Occipital lobe (tissue), 2 donors: ENCODE data around the gene LRRC4C. TPM values are rescaled to one million over a fixed set of nuclear protein-coding genes. Genes with fewer than 3 reads are reported as not detected.
"Not testable (repeated sequence)": the region's sequence is repeated elsewhere in the genome, so short reads cannot be mapped to it uniquely, and the experiment has no call there.

Experiments used
- DNase-seq: peaks from one replicate; lab custom pipeline; 2025; lab: John Stamatoyannopoulos, UW
- total RNA-seq: library from RNA; depleted of rRNA; stranded (reverse); fragments of >200 nt; gene quantifications from one replicate; pipeline ENCODE4 v1.2.3, GENCODE V29; 2014

The LRRC4C gene
- total RNA-seq, 1 donor from 2014 or later = 90.6 TPM

DNA sequence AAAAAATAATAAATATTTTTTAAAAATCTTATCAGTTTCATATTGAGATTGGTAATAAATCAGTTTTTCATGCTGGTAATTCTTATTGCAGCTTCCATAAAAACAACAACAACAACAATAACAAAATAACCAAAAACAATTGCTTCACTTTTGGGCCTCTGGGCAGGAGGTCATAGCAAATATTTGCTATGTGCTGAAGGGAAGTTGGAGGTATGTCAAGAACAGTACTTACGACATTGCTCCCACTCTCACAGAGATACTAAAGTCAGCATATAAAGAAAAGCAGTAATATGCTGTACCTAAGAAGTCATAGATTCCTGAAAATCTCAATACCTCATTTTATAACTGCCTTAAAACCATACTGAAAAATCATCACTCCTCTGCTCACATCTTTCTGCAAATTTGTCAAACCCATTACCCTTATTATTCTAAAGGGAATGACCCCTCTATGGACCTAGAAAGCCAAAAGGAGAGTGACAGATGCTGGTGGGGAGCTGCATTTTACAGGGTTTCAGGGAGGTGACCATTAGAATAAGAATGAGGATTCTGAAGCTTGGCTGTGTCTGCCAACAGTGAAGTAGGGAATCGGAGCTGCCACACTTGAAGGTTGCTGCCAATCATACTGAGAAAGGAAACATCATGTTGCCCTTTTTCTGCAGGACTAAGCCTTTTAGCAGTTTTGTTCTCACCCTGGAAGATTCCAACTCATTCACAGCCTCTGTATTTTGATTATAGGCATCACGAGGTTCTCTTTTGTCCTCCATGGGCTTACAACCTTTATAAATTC is 742.9 kb downstream of the LRRC4C start:
- DNase-seq = no peak

DNA sequence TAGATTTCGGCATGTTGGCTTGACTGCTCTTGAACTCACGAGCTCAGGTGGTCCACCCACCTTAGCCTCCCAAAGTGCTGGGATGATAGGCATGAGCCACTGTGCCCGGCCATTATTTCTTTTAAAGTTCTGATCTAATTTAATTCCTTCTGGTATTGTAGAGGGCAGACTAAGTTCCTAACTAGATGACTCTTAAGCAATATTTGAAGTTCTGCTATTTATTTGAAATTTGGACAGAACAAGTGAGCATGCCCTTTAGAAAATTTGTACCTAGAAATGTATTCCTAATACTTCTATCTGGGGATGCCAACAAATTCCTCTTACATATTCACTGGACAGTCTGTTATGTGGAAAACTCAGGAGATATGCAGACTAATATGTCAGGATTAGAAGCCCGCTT is 746.4 kb downstream of the LRRC4C start:
- DNase-seq = no peak

DNA sequence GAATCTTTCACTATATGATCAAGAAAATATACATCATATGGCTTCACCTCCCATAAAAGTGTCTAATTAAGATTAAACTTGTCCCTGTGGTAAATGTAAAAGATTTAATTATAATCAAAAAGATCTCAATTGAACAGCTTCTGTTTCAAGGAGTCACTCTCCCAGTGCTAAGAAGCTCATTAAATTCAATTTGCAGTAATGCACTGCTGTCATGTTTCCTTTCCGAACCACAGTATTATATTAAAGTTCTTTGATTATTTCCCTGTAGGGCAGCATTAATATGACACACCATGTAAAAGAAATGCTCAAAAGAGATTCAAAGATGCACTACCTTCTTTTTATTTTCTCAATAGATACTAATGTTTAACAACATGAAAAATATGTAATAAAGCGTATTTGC is 758.4 kb downstream of the LRRC4C start:
- DNase-seq = no peak

DNA sequence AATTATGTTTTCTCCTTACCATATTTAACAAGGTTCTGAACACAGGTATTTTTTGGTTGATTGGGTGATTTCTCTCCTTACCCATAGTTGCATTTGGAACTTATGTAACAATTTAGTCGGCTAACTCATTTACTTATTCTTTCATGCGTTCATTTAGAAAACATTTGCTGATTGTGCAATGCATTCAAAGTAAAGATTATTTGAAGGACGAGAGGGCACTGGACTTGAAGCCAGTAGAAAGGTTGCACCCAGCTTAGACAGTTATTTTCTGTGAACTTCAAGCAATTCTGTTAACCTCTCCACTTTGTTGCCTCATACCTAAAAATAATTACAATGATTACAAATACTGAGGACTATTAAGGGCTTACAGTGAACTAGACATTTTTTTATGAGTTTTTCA is 769.6 kb downstream of the LRRC4C start:
- no peak for DNase-seq

DNA sequence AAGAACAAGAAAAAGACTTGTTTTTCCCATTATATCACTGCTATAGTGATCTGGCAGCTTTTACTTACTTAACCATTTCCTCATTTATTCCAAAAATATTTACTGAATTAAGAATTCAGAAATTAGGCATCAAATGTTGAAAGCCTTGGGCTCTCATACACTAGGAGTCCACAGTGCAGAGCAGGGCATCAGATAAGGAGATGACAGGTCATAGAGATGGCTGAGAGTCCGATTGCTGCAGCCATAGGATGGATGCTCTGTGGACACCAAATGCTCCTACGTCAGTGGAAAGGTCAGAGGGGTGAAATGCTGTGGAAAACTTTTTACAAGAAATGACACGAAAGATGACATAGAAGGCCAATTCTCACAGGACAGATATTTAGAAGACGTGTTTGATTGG is 771.1 kb downstream of the LRRC4C start:
- DNase-seq = no peak

DNA sequence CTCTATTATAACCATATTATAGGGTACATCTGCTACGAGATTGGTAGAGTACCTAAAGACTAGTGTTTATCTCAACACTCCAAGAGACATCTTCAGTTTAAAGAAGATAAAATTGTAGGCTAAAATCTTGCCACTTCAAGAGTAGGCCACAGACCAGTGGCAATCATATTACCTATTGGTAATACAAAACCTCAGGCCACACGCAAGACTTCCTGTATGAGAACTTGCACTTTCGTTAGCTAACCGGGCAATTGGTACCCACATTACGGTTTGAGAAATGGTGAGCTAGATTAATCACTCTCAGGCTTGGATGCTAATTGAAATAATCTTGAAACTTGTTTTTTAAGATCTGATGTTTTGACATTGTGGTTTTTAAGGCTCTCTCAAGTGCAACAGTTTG is 772.7 kb downstream of the LRRC4C start:
- no peak for DNase-seq

DNA sequence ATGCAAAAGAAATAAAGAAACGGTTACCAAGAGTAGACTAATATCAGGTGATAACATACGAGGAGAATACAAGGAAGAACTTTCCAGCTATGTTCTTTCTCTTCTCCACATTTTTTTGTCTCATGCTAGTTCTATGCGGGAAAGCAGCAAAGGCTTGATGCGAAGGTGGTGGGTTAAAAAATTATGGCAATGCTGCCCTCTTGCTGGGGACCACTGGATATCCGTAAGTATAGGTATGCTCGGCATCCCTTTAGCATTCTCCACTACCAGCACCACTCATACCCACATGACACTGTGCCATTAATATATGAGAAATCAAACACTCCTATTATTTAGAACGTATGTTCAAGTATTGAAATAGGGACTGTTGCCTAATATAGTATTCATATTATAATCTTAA is 776.4 kb downstream of the LRRC4C start:
- DNase-seq = no peak

DNA sequence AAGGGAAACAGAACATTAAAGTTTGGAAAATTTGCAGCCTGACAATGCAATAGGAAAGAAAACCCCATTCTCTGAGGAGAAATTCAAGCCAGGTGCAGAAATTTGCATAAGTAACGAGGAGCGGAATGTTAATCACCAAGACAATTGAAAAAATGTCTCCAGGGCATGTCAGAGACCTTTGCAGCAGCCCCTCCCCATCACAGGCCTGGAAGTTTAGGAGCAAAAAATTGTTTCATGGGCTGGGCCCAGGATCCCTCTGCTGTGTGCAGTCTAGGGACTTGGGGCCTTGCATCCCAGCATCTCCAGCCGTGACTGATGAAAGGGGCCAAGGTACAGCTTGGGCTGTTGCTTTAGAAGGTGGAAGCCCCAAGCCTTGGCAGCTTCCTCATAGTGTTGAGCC is 780.2 kb downstream of the LRRC4C start:
- DNase-seq = no peak

DNA sequence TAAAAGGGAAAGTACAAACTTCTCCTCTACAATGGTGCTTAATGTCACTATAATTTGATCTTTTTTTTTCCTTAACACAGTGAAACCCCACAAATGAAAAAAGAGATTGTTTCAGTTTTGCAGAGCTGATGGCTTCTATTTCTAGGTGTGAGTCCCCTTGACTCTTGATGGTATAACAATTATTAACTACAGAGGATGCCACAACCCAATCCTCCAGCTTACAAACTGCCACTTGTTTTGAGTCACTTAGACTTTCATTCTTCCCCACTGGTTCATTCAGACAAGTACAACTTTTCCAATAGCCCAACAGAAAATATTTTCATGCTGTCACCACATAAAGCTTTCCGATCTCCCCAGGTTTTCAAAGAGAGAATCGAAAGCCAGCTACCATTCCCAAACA is 812.2 kb downstream of the LRRC4C start:
- DNase-seq = no peak

DNA sequence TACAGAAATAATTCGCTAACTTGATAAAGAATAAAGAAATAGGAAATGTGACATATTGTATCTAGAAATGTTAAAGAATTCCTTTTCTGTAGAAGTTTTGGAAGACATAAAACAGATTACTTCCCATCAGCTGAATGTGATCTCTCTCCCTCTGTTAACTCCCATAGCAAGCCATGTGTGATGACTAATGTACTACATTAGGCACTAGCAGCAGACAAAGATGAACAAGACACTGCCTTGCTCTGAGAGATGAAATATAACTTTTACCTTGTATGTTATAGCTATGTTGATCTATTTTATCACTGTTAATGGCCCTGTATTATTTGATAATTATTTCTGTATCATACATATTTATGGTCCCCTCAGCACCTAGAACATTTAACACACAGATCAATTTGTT is 817.2 kb downstream of the LRRC4C start:
- no peak for DNase-seq

DNA sequence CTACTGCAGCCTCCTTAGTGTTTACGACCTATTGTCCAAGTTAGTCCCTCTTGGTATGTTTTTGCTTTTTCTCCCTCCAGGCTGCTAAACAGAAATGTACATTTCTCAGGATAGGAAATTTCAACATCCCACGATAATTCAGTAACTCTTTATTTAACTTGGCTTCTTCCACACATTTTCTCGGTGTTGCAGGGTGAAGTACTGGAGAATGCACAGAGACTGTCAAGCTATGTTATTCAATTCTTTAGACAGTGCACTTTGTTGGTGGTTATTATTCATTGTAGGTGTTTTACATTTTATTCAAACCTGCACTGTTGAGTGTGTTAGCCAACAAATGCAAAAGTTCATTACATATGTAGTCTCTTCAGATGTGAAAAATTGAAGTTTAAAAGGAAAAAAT is 839.8 kb downstream of the LRRC4C start:
- no peak for DNase-seq

DNA sequence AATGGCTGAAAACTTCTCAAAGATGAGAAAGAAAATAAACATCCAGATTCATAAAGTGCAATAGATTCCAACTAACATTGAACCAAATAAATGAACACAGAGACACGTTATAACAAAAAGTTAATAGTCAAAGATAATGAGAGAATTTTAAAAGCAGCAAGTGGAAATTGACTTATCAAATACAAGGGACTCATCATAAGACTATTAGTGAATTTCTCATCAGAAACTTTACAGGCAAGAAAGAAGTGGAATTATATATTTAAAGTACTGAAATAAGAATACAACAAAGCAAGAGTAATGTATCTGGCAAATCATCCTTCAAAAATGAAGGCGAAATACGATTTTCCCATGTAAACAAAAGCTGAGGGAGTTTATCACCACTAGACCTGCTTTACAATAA is 852.7 kb downstream of the LRRC4C start:
- no peak for DNase-seq

DNA sequence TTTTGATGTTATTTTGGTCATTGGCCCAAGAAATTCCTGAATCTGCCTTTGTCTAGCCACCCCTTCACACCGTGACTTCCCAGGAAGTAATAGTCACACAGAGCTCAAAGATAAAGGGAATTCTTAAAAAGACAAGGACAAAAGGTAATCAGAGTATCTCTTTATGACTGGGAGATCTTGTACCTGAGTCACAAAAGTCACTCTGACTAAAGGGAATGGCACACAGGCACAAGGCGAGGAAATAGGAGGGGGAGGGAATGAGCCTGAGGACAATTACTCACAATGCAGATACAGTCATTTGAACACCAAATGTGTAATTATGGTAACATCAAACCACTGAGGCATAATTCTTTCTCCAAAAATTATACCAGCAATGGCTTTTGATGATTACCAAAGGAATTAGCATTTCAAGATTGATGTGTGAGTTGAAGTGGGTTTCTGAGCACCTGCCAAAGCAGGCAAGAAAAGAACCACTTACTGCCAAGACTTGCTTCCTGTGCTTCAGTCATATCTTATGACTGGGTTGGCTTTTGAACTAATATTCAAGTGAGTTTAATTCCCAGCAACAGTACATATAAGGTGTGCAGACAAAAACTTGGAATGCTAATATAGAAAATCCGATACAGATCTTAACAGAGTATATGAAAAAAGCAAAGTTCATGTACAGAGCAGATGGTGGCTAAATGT is 856.4 kb downstream of the LRRC4C start:
- no peak for DNase-seq

DNA sequence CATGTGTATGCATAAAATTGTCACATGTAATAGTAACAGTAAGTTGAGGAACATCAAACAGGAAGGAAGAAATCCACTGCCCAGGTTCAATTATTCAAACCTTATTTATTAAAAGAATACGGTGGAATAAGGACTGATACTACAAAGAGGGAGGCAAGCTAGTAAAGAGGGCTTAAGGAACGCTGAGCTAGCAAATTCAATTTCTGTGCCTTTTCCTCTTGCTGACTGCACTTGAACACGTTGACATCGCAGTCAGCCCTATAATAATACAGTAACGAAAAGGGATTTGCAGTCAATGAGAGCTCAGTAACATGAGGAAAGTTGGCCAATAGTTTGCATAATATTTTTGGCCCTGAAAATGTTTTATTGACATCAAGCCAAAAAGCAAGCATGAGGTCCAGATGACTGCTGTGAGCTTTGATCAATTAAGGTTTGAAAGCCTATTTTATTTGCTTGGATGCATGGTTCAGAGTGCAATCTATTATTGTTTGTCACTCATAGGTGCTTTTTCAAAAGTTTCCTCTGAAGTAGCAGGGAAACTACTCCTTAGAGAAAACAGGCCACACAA is 861.8 kb downstream of the LRRC4C start:
- DNase-seq = no peak

DNA sequence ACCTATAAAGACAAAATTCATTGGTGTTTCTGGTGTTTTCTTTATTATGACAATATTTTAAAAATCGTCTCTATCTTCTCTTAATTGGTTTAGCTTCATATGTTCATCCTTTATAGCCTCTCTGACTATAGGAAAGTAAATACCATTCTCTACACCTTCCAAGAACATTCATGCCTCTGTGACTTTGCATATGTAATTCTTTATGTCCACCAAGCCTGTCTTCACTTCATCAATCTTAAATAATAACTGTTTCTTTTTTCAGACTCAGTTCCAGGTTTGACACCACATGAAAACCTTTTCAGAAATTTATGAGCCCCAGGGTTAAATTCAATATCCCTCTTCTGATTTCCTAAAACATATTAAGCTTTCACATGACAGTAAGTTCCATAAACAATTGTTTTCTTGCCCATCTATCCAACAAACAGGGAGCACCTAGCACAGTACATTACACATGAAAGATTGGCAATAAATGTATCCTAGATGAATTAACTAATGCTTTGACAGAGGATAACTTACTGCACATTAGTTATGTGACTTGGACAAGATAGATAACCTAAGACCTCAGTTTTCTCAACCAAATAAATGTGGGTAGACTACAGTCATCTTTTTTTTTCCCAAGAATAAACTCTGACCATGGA is 886.1 kb downstream of the LRRC4C start:
- no peak for DNase-seq

DNA sequence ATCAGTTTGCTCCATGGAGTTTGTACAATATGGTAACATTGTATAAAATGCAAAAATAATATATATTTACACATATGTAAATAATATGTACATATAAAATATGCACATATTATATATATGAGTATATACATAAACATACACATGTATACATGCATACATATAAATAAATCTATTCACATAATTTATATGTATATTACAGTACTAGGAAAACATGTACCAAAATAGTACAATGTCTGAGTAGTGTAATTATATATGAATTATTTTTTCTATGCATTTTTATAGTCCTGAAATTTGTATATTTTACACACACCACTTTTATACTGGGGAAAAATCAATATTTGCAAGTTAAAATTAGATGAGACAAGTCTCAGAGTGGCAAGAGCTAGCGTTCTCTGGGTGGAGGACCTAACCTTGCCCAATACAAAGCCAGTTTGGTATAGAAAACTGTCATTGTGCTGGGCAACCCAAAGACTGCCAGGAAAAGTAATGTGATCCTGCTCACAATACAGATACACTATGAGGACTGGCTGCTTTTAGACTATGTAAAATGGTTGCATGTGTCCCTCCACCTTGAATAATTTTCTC is 889.4 kb downstream of the LRRC4C start:
- DNase-seq = no peak

DNA sequence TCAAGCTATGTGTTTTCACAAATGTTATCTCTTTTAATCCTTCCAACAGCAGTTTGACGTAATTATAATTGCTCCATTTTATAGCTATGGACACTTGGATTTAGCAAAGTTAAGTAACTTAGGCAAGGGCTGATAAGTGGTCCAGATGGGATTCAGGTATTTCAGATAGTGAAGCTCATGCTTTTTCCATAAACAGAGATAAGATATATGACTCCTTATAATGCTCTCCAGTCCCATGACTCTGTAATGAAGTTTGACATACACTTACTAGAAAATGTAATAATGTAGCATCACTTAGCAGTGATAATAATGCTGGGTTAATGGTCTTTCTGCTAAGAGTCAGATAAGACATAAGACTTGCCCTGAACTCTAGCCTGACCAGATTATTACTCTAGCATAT is 892.1 kb downstream of the LRRC4C start:
- DNase-seq = no peak

DNA sequence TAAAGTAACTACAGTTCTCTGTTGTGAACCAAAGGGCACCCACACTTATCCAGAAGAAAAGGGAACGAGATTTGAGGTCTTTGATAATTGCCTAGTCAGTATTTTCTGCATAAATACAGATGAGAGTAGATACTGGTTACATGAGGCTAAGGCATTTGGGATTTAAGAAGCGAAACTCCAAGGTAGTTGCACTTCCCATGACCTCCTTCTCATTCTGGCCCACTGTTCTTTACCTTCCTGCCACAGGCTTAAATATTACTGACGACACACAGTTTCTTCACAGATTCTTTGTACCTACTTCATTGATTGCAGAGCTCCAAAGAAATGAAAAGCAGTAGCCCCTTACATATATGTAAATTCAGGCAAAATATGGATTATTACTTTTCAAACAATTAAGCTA is 915.3 kb downstream of the LRRC4C start:
- DNase-seq = no peak

DNA sequence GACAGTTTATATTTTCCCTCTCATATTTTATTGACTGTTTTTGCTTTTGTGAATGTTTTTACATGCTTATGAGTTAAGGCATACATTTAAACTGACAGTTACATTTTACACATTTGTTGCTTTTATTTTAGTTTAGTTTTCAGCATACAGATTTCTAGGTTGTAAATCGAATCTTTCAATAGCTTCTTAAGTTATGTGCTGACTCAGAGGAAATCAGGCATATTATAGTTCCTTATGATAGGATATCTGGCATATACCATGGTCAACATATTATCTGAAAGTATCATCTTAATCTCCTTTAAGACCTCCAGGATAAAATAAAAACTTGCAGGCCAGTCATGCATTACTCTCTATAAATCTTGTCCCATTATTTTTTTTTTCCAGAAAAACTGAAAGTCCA is 916.6 kb downstream of the LRRC4C start:
- DNase-seq = no peak

DNA sequence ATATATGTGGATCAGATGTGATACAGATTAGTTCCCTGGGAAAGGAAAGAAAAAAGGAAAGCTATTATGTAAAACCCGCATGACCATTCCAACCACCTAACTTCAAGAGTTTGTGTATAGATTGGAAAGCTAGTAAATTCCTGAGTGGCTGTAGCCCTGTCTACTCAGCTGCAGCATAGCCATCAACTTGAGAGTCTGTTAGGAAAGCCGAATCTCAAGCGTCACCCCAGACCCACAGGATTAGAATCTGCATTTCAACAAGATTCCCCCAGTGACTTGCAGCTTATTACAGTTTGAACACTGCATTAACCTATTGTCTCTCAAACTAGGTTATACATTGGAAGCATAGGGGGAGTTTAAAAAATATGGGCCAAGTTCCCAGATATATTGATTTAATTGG is 921.7 kb downstream of the LRRC4C start:
- no peak for DNase-seq

DNA sequence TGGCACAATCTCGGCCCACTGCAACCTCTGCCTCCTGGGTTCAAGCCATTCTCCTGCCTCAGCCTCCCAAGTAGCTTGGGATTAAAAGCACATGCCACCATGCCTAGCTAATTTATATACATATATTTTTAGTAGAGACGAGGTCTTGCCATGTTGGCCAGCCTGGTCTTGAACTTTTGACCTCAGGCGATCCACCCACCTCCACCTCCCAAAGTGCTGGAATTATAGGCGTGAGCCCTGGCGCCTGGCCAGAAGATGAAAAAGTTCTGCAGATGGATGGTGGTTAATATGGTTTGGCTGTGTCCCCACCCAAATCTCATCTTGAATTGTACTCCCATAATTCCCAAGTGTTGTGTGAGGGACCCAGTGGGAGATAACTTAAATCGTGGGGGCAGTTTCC is 937.4 kb downstream of the LRRC4C start:
- not testable (repeated sequence) for DNase-seq

DNA sequence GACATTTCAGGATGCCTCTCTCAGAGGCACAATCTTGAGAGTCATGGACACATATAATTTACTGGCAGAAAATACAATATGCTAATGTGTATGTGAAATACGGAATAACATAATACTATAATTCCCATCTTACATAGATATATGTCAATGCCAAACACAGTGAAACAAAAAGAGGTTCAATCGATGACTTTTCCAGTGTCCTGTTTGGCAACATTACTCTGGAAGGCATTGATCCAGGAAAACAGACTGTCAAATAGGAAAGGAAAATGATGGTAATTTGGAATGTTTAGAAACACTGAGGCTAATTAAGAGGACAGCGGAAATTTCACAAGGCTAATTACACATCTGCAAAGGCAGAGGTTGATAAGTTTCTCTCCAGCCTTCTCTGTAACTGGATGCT is 942.3 kb downstream of the LRRC4C start:
- DNase-seq = no peak
